Measurements from ENCODE around the gene ATE1.
"Not testable (repeated sequence)": the region's sequence is repeated elsewhere in the genome, so short reads cannot be mapped to it uniquely, and the experiment has no call there.

Gene ATE1

DNA sequence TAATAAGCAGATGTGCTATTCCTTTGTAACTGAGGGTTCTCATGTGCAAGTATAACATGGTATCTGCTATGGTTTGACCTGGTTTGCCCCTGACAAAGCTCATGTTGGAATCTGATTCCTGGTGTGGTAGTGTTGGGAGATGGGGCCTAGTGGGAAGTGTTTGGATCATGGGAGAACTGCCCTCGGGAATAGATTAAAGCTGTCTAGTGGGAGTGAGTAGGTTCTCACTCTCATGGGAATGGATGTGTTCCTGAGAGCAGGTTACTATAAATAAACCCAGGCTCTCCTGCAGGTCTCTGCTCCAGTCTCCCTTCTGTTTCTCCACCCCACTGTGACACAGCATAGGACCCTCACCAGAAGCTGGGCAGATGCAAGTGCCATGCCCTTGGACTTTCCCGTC, 97.7 kb downstream of the ATE1 start:
- TF ChIP-seq, protein P1, sequence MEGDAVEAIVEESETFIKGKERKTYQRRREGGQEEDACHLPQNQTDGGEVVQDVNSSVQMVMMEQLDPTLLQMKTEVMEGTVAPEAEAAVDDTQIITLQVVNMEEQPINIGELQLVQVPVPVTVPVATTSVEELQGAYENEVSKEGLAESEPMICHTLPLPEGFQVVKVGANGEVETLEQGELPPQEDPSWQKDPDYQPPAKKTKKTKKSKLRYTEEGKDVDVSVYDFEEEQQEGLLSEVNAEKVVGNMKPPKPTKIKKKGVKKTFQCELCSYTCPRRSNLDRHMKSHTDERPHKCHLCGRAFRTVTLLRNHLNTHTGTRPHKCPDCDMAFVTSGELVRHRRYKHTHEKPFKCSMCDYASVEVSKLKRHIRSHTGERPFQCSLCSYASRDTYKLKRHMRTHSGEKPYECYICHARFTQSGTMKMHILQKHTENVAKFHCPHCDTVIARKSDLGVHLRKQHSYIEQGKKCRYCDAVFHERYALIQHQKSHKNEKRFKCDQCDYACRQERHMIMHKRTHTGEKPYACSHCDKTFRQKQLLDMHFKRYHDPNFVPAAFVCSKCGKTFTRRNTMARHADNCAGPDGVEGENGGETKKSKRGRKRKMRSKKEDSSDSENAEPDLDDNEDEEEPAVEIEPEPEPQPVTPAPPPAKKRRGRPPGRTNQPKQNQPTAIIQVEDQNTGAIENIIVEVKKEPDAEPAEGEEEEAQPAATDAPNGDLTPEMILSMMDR (IDR thresholded peaks at IDR 0.05; ENCODE audit: low read depth, low read length) = no peak
- H3K4me3 ChIP-seq (ENCODE audit: low read depth, low read length) = no peak overlapping the region
- no peak for DNase-seq (ENCODE audit: low read depth, low spot score)
- in situ Hi-C loops (cut with HindIII; ENCODE audit: low sequenced_read_pairs) = no loop called here

DNA sequence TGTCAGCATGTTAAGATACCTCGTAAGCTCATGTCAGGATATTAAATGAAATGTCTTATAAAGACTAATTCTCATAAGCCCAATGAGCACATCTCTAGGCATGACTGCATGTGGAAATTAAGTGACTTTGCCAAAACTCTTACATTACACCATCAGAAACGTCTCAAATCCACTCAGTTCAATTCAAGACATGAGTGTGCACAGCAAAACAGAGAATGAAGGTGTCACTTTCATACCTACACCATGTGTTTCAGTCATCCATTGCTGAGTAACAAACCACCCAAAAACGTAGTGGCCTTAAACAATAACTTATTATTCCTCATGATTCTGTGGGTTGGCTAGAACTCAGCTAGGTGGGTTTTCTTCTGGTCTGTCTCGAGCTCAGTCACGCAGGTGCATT, 99.8 kb downstream of the ATE1 start:
- no peak overlapping the region for H3K4me3 ChIP-seq (ENCODE audit: low read depth, low read length)
- in situ Hi-C loops (cut with HindIII; ENCODE audit: low sequenced_read_pairs) = no loop called here
- no peak for DNase-seq (ENCODE audit: low read depth, low spot score)
- TF ChIP-seq, protein P1 (IDR thresholded peaks at IDR 0.05; ENCODE audit: low read depth, low read length) = no peak

DNA sequence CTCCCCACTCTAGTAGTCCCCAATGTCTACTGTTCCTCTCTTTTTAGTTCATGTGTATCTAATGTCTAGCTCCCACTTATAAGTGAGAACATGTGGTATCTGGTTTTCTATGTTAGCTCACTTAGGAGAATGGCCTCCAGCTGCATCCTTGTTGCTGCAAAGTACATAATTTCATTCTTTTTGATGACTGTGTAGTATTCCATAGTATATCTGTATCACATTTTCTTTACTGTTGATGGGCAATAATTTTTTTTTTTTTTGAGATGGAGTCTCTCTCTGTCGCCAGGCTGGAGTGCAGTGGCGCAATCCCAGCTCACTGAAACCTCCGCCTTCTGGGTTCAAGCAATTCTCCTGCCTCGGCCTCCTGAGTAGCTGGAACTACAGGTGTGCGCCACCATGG, 101.1 kb downstream of the ATE1 start:
- DNase-seq (ENCODE audit: low read depth, low spot score); in situ Hi-C loops (cut with HindIII; ENCODE audit: low sequenced_read_pairs): not testable (repeated sequence)

DNA sequence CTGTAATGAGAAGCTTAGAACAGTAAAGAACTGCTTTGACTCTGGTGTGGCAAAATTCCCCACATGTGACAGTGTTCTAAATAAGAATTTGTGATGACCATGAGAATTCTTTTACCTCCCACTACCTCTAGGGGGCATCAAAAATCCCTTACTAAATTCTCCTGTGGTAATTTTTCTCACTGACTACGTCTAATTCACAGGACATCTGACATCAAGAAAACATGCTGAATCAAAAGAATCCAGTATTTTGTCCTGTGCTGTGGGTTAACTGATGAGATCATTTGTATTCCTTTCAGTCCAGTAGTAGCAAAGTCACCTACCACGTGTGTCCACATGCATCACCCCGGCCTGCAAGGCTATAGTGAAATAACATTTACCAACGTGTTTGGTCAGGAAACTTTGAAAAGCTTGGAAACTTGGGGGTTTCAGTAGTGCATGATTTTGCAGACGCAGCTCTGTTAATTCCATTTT, 103.8 kb downstream of the ATE1 start:
- TF ChIP-seq, protein P1 (IDR thresholded peaks at IDR 0.05; ENCODE audit: low read depth, low read length) = peak; percentile 71
- DNase-seq (ENCODE audit: low read depth, low spot score) = peak; percentile 66
- no peak overlapping the region for H3K4me3 ChIP-seq (ENCODE audit: low read depth, low read length)
- in situ Hi-C loops (cut with HindIII; ENCODE audit: low sequenced_read_pairs) = no loop called here

More for the DNA sequence above, 101.1 kb downstream of the ATE1 start:
- not testable (repeated sequence) for H3K4me3 ChIP-seq (ENCODE audit: low read depth, low read length)

DNA sequence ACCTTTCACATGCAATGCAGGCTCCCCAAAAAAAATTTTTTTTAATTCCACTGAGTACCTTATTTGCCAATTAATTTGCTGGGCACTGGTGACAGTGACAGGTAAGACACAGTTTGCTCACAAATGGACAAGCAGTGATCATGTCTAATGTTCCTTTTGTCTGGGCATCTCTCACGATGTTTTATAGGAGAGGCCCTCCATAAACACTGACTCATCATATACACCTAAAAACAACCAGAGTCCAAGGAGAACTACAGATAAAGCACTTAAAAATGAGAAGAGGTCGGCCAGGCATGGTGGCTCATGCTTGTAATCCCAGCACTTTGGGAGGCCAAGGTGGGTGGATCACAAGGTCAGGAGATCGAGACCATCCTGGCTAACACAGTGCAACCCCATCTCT, 105.1 kb downstream of the ATE1 start:
- in situ Hi-C loops (cut with HindIII; ENCODE audit: low sequenced_read_pairs) = no loop called here
- no peak overlapping the region for H3K4me3 ChIP-seq (ENCODE audit: low read depth, low read length)
- TF ChIP-seq, protein P1 (IDR thresholded peaks at IDR 0.05; ENCODE audit: low read depth, low read length) = no peak
- no peak for DNase-seq (ENCODE audit: low read depth, low spot score)

DNA sequence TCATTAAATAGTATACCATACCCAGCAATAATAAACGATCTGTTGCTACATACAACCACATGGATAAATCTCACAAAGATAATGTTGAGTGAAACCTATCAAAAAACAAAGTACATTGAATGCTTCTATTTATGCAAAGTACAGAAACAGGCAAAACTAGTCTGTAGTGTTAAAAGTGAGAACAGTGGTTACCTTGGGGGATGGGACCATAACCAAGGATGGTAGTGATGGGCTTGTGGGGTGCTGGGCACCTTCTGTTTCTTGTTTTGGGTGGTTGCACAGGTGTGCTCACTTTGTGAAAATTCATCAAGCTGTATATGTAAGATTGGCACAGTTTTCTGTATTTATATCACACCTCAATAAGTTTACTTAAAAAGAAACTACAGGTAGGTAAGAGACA, 105.7 kb downstream of the ATE1 start:
- in situ Hi-C loops (cut with HindIII; ENCODE audit: low sequenced_read_pairs) = no loop called here
- TF ChIP-seq, protein P1 (IDR thresholded peaks at IDR 0.05; ENCODE audit: low read depth, low read length) = no peak
- no peak overlapping the region for H3K4me3 ChIP-seq (ENCODE audit: low read depth, low read length)
- DNase-seq (ENCODE audit: low read depth, low spot score) = no peak

DNA sequence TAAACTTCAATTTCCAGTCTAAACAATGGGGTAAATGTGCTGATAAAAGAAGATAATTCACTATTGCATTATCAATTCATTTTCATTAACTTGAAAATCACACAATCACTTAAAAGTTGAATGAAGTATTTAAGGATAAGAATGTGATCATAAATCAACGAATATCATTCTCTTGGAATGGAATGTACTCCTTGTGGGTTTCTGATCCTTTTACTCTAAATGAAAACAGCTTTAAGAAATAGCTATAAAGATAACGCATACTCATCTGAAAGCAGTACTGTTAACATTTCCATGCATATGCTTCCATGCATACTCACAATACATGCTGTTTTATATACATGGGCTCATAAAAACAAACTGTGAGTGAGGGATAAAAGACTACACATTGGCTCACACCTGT, 108.8 kb downstream of the ATE1 start:
- no peak for DNase-seq (ENCODE audit: low read depth, low spot score)
- H3K4me3 ChIP-seq (ENCODE audit: low read depth, low read length) = no peak overlapping the region
- in situ Hi-C loops (cut with HindIII; ENCODE audit: low sequenced_read_pairs) = no loop called here
- TF ChIP-seq, protein P1 (IDR thresholded peaks at IDR 0.05; ENCODE audit: low read depth, low read length) = no peak

Measured in astrocyte of the spinal cord (primary cell).